Memory B cell (primary cell): Measurements from ENCODE around the gene SH3GL3.

Experiments
- ATAC-seq: fragments of 150-1000 bp; cut with Tn5 transposase; 2 replicates; pipeline ENCODE4 v1.10.0; 2021; ENCODE audit warnings: low read depth, mild to moderate bottlenecking, moderate library complexity
- DNase-seq, 2 donors: peaks; one replicate each; pipeline ENCODE4 v3.0.0; 2022; ENCODE audit warnings: low spot score in 2 of 2
- H3K27ac Mint-ChIP-seq: one replicate; pipeline ENCODE4 v1.8.0; 2022; ENCODE audit warnings: mild to moderate bottlenecking, moderate library complexity, mixed read lengths
- H3K27me3 Mint-ChIP-seq: one replicate; pipeline ENCODE4 v1.8.0; 2022; ENCODE audit warnings: mixed read lengths
- H3K36me3 Mint-ChIP-seq: one replicate; pipeline ENCODE4 v1.8.0; 2022; ENCODE audit warnings: mild to moderate bottlenecking, mixed read lengths
- H3K4me1 Mint-ChIP-seq: one replicate; pipeline ENCODE4 v1.8.0; 2022; ENCODE audit warnings: mixed read lengths
- H3K4me3 Mint-ChIP-seq: one replicate; pipeline ENCODE4 v1.8.0; 2022; ENCODE audit warnings: mild to moderate bottlenecking, moderate library complexity, mixed read lengths
- H3K9me3 Mint-ChIP-seq: one replicate; pipeline ENCODE4 v1.8.0; 2022; ENCODE audit warnings: mixed read lengths

SH3GL3 gene

GRCh38 chr15:83444936-83445335, 2.2 kb upstream of the SH3GL3 start:
- Mint-ChIP-seq H3K27ac (no peak overlapping the region), H3K36me3 (no peaks in the 10 kb centered on the region), H3K4me3 (no peak overlapping the region), H3K4me1 (peaks cover 6% of the 10 kb centered on the region), H3K27me3 (peaks cover 12% of the 10 kb centered on the region), H3K9me3 (peaks cover 1% of the 10 kb centered on the region)
- DNase-seq (no peak), ATAC-seq (no peak)

GRCh38 chr15:83445643-83446042, 1.5 kb upstream of the SH3GL3 start:
- Mint-ChIP-seq H3K4me3 (no peak overlapping the region), H3K4me1 (peaks cover 6% of the 10 kb centered on the region), H3K27me3 (peaks cover 12% of the 10 kb centered on the region), H3K27ac (no peak overlapping the region), H3K9me3 (peaks cover 1% of the 10 kb centered on the region), H3K36me3 (no peaks in the 10 kb centered on the region)
- DNase-seq (no peak), ATAC-seq (no peak)

GRCh38 chr15:83446417-83446816, 724 bp upstream of the SH3GL3 start:
- Mint-ChIP-seq H3K36me3 (no peaks in the 10 kb centered on the region), H3K27ac (no peak overlapping the region), H3K4me1 (peaks cover 6% of the 10 kb centered on the region), H3K27me3 (peaks cover 12% of the 10 kb centered on the region), H3K9me3 (peaks cover 1% of the 10 kb centered on the region), H3K4me3 (no peak overlapping the region)
- no peak for DNase-seq
- ATAC-seq: no peak

GRCh38 chr15:83449250-83449671, 2.1 kb downstream of the SH3GL3 start:
- Mint-ChIP-seq H3K4me3 (no peak overlapping the region), H3K36me3 (no peaks in the 10 kb centered on the region), H3K9me3 (peaks cover 1% of the 10 kb centered on the region), H3K27me3 (peaks cover 12% of the 10 kb centered on the region), H3K4me1 (peaks cover 6% of the 10 kb centered on the region), H3K27ac (no peak overlapping the region)
- ATAC-seq (no peak), DNase-seq (no peak)

- Mint-ChIP-seq H3K36me3 (no peaks in the 10 kb centered on the region), H3K4me3 (no peak overlapping the region), H3K4me1 (peaks cover 6% of the 10 kb centered on the region), H3K27me3 (peaks cover 12% of the 10 kb centered on the region), H3K27ac (no peak overlapping the region), H3K9me3 (peaks cover 1% of the 10 kb centered on the region)
- no peak for DNase-seq
- no peak for ATAC-seq
Measured at GRCh38 chr15:83449937-83450506, 2.9 kb downstream of the SH3GL3 start.

- no peak overlapping the region for H3K4me3 Mint-ChIP-seq
- DNase-seq: no peak
- H3K27ac Mint-ChIP-seq: no peak overlapping the region
- no peak for ATAC-seq
- H3K27me3 Mint-ChIP-seq: peaks cover 2% of the 10 kb centered on the region
- no peaks in the 10 kb centered on the region for H3K36me3 Mint-ChIP-seq
- peaks cover 2% of the 10 kb centered on the region for H3K9me3 Mint-ChIP-seq
- H3K4me1 Mint-ChIP-seq: no peaks in the 10 kb centered on the region
Measured at GRCh38 chr15:83457149-83457548, 10.0 kb downstream of the SH3GL3 start.

- Mint-ChIP-seq H3K4me3 (no peak overlapping the region), H3K27ac (no peak overlapping the region), H3K36me3 (no peaks in the 10 kb centered on the region), H3K27me3 (peaks cover 2% of the 10 kb centered on the region), H3K9me3 (peaks cover 2% of the 10 kb centered on the region), H3K4me1 (no peaks in the 10 kb centered on the region)
- no peak for ATAC-seq
- DNase-seq: no peak
Measured at GRCh38 chr15:83458381-83458780, 11.2 kb downstream of the SH3GL3 start.

GRCh38 chr15:83462026-83462425, 14.9 kb downstream of the SH3GL3 start:
- Mint-ChIP-seq H3K36me3 (no peaks in the 10 kb centered on the region), H3K4me3 (no peak overlapping the region), H3K9me3 (peaks cover 4% of the 10 kb centered on the region), H3K27me3 (peaks cover 3% of the 10 kb centered on the region), H3K27ac (no peak overlapping the region), H3K4me1 (no peaks in the 10 kb centered on the region)
- ATAC-seq: no peak
- DNase-seq: no peak

- H3K36me3 Mint-ChIP-seq: no peaks in the 10 kb centered on the region
- ATAC-seq (no peak), DNase-seq (no peak)
- no peak overlapping the region for H3K4me3 Mint-ChIP-seq
- peaks cover 4% of the 10 kb centered on the region for H3K9me3 Mint-ChIP-seq
- H3K27me3 Mint-ChIP-seq: peaks cover 3% of the 10 kb centered on the region
- H3K27ac Mint-ChIP-seq: no peak overlapping the region
- H3K4me1 Mint-ChIP-seq: no peaks in the 10 kb centered on the region
Measured at GRCh38 chr15:83462953-83463433, 15.9 kb downstream of the SH3GL3 start.

GRCh38 chr15:83470887-83471286, 23.7 kb downstream of the SH3GL3 start:
- Mint-ChIP-seq H3K27me3 (peaks cover 2% of the 10 kb centered on the region), H3K27ac (no peak overlapping the region), H3K9me3 (no peaks in the 10 kb centered on the region), H3K4me1 (no peaks in the 10 kb centered on the region), H3K4me3 (no peak overlapping the region), H3K36me3 (no peaks in the 10 kb centered on the region)
- DNase-seq (no peak), ATAC-seq (no peak)

- Mint-ChIP-seq H3K4me3 (no peak overlapping the region), H3K27me3 (peaks cover 2% of the 10 kb centered on the region), H3K27ac (no peak overlapping the region), H3K9me3 (no peaks in the 10 kb centered on the region), H3K4me1 (no peaks in the 10 kb centered on the region), H3K36me3 (no peaks in the 10 kb centered on the region)
- DNase-seq (no peak), ATAC-seq (no peak)
Measured at GRCh38 chr15:83471307-83471866, 24.2 kb downstream of the SH3GL3 start.

GRCh38 chr15:83472151-83472550, 25.0 kb downstream of the SH3GL3 start:
- no peak overlapping the region for H3K4me3 Mint-ChIP-seq
- no peaks in the 10 kb centered on the region for H3K36me3 Mint-ChIP-seq
- no peak overlapping the region for H3K27ac Mint-ChIP-seq
- no peaks in the 10 kb centered on the region for H3K4me1 Mint-ChIP-seq
- DNase-seq: no peak
- ATAC-seq: no peak
- H3K9me3 Mint-ChIP-seq: no peaks in the 10 kb centered on the region
- peaks cover 2% of the 10 kb centered on the region for H3K27me3 Mint-ChIP-seq

GRCh38 chr15:83472797-83473196, 25.7 kb downstream of the SH3GL3 start:
- Mint-ChIP-seq H3K36me3 (no peaks in the 10 kb centered on the region), H3K27ac (no peak overlapping the region), H3K4me1 (no peaks in the 10 kb centered on the region), H3K27me3 (peaks cover 2% of the 10 kb centered on the region), H3K9me3 (no peaks in the 10 kb centered on the region), H3K4me3 (no peak overlapping the region)
- no peak for DNase-seq
- ATAC-seq: no peak

- Mint-ChIP-seq H3K36me3 (no peaks in the 10 kb centered on the region), H3K27ac (no peak overlapping the region), H3K9me3 (no peaks in the 10 kb centered on the region), H3K27me3 (peaks cover 4% of the 10 kb centered on the region), H3K4me1 (no peaks in the 10 kb centered on the region), H3K4me3 (no peak overlapping the region)
- no peak for DNase-seq
- no peak for ATAC-seq
Measured at GRCh38 chr15:83474578-83474977, 27.4 kb downstream of the SH3GL3 start.

GRCh38 chr15:83475551-83475950, 28.4 kb downstream of the SH3GL3 start:
- Mint-ChIP-seq H3K27me3 (peaks cover 4% of the 10 kb centered on the region), H3K9me3 (no peaks in the 10 kb centered on the region), H3K27ac (no peak overlapping the region), H3K36me3 (no peaks in the 10 kb centered on the region), H3K4me1 (no peaks in the 10 kb centered on the region), H3K4me3 (no peak overlapping the region)
- no peak for ATAC-seq
- DNase-seq: no peak
